ENCODE results near the gene NKRF.

The NKRF gene

DNA sequence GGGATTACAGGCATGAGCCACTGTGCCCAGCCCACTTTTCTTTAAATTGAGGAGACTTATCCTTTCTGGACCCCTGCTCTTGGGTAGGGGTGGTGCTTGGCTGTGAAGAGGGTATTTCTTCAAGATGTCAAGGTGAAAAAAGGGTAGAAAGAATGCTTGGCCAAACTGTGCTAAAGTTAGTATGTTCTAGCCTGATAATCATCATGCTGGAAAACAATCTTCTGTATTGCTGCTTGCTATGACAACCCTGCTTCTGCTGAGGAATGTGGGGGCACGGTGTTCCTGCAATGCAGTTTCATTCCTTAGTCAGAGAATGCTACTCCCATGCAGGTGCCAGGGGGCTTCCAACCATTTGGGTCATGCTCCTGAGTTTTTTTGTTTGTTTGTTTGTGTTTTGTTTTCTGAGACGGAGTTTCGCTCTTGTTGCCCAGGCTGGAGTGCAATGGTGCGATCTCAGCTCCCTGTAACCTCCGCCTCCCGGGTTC lies 35.8 kb downstream of the NKRF start:
- no peaks in the 10 kb centered on the region for H3K27me3 ChIP-seq (ENCODE audit: control insufficient read depth, low read length)
- no peak overlapping the region for H3K27ac ChIP-seq (ENCODE audit: low read depth, low read length)
- peaks cover 8% of the 10 kb centered on the region for H3K4me1 ChIP-seq (ENCODE audit: control insufficient read depth, low read length)
- H3K79me2 ChIP-seq (ENCODE audit: control insufficient read depth, low read length), result peaks cover 10% of the 10 kb centered on the region
- no peak overlapping the region for H3K4me3 ChIP-seq (ENCODE audit: low read length)
- H3K9me2 ChIP-seq (replicated peaks; ENCODE audit: control insufficient read depth, low read length), result no peaks in the 10 kb centered on the region
- H3K9me3 ChIP-seq (ENCODE audit: control insufficient read depth, insufficient read depth, low read length), result no peaks in the 10 kb centered on the region
- H3K4me2 ChIP-seq (ENCODE audit: low read length), result no peak overlapping the region
- no peaks in the 10 kb centered on the region for H4K20me1 ChIP-seq (ENCODE audit: control insufficient read depth, insufficient read depth, low read depth, low read length)
- H3K36me3 ChIP-seq (ENCODE audit: control insufficient read depth, low read length), result no peaks in the 10 kb centered on the region; the same call in 1 of the 2 replicates
- TF ChIP-seq, protein P1, sequence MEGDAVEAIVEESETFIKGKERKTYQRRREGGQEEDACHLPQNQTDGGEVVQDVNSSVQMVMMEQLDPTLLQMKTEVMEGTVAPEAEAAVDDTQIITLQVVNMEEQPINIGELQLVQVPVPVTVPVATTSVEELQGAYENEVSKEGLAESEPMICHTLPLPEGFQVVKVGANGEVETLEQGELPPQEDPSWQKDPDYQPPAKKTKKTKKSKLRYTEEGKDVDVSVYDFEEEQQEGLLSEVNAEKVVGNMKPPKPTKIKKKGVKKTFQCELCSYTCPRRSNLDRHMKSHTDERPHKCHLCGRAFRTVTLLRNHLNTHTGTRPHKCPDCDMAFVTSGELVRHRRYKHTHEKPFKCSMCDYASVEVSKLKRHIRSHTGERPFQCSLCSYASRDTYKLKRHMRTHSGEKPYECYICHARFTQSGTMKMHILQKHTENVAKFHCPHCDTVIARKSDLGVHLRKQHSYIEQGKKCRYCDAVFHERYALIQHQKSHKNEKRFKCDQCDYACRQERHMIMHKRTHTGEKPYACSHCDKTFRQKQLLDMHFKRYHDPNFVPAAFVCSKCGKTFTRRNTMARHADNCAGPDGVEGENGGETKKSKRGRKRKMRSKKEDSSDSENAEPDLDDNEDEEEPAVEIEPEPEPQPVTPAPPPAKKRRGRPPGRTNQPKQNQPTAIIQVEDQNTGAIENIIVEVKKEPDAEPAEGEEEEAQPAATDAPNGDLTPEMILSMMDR (IDR thresholded peaks at IDR 0.05; ENCODE audit: low read depth, low read length, poor library complexity, severe bottlenecking), result no peak
- no peak for TF ChIP-seq EZH2phosphoT487 (IDR thresholded peaks at IDR 0.05; ENCODE audit: borderline replicate concordance, low read length)
- H3F3A ChIP-seq (ENCODE audit: control insufficient read depth, insufficient read depth), result no peaks in the 10 kb centered on the region

DNA sequence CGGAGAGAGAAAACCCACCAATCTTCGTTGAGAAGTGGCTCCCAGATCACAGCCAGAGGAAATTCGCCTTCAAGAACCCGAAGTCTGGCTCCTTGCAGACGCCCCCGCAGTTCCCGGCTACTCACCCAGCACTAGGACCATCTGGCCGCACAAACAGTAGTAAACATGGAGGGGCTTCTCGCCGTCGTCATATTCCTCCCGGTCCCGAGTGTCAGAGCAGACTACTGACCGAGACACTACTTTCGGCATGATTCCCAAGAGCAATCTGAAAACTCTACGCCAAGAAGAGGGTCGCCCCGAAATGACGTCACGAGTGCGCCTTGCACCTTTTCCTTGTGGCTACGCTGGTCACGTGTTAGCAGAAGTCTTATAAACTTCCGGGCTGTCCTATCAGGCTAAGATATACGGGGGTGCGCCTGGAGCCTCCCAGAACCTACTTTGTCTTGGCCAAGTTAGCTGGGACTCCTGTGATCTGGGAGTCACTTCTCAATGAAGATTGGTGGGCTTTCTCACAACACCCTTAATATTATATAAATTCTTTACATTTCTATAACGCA lies 41.0 kb downstream of the NKRF start, which contains the start of gene STEEP1:
Gene STEEP1 (minus strand): TSS at position 303 of the 557 bp plus-strand sequence. CDS start 54 bp downstream, at position 249.
- H3K4me3 ChIP-seq (ENCODE audit: low read length), result peak within 1 kb of the TSS; percentile 81
- peak within 1 kb of the TSS; percentile 72 for H3K4me2 ChIP-seq (ENCODE audit: low read length)
- H3K4me1 ChIP-seq (ENCODE audit: control insufficient read depth, low read length), result peaks cover 3% of the 10 kb centered on the region; the same call in 1 of the 2 replicates
- peaks cover 24% of the 10 kb centered on the region for H3K79me2 ChIP-seq (ENCODE audit: control insufficient read depth, low read length)
- H3K9me2 ChIP-seq (replicated peaks; ENCODE audit: control insufficient read depth, low read length), result no peaks in the 10 kb centered on the region
- no peaks in the 10 kb centered on the region for H4K20me1 ChIP-seq (ENCODE audit: control insufficient read depth, insufficient read depth, low read depth, low read length)
- no peaks in the 10 kb centered on the region for H3K9me3 ChIP-seq (ENCODE audit: control insufficient read depth, insufficient read depth, low read length)
- no peaks in the 10 kb centered on the region for H3K27me3 ChIP-seq (ENCODE audit: control insufficient read depth, low read length)
- H3K36me3 ChIP-seq (ENCODE audit: control insufficient read depth, low read length), result peaks cover 5% of the 10 kb centered on the region; the same call in 1 of the 2 replicates
- H3F3A ChIP-seq (ENCODE audit: control insufficient read depth, insufficient read depth), result no peaks in the 10 kb centered on the region
- H3K27ac ChIP-seq (ENCODE audit: low read depth, low read length), result peak within 1 kb of the TSS; percentile 18; the same call in 1 of the 2 replicates
- TF ChIP-seq, protein P1 (IDR thresholded peaks at IDR 0.05; ENCODE audit: low read depth, low read length, poor library complexity, severe bottlenecking), result no peak
- no peak for TF ChIP-seq EZH2phosphoT487 (IDR thresholded peaks at IDR 0.05; ENCODE audit: borderline replicate concordance, low read length)

DNA sequence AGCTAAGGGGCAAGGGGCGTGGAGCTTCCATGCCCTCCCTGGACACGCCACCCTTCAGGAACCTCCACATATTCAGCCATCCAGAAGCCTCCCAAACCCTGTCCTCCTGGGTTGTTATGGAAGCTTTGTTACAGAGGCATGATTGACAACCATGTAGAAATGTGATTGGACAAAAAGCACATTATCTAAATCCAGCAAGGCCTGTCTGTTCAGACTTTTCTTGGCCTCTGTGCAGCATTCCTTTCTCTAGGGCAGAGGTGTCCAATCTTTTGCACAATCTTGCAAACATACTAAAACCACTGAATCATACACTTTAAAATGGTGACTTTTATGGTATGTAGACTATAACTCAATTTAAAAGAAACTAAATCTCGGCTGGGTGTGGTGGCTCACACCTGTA lies 53.7 kb downstream of the NKRF start:
- peaks cover 24% of the 10 kb centered on the region for H3K79me2 ChIP-seq (ENCODE audit: control insufficient read depth, low read length)
- H3K4me2 ChIP-seq (ENCODE audit: low read length), result no peak overlapping the region
- H3F3A ChIP-seq (ENCODE audit: control insufficient read depth, insufficient read depth), result no peaks in the 10 kb centered on the region
- no peak overlapping the region for H3K27ac ChIP-seq (ENCODE audit: low read depth, low read length)
- no peaks in the 10 kb centered on the region for H3K27me3 ChIP-seq (ENCODE audit: control insufficient read depth, low read length)
- 0 out of 2 replicates have a peak, but pooled peaks cover 6% of the 10 kb centered on the region for H3K36me3 ChIP-seq (ENCODE audit: control insufficient read depth, low read length)
- no peaks in the 10 kb centered on the region for H3K9me2 ChIP-seq (replicated peaks; ENCODE audit: control insufficient read depth, low read length)
- TF ChIP-seq EZH2phosphoT487 (IDR thresholded peaks at IDR 0.05; ENCODE audit: borderline replicate concordance, low read length), result no peak
- TF ChIP-seq, protein P1 (IDR thresholded peaks at IDR 0.05; ENCODE audit: low read depth, low read length, poor library complexity, severe bottlenecking), result no peak
- H3K4me3 ChIP-seq (ENCODE audit: low read length), result no peak overlapping the region
- H3K9me3 ChIP-seq (ENCODE audit: control insufficient read depth, insufficient read depth, low read length), result no peaks in the 10 kb centered on the region
- H4K20me1 ChIP-seq (ENCODE audit: control insufficient read depth, insufficient read depth, low read depth, low read length), result no peaks in the 10 kb centered on the region
- peaks cover 19% of the 10 kb centered on the region for H3K4me1 ChIP-seq (ENCODE audit: control insufficient read depth, low read length)

Data from DOHH2 (cell line).